ENCODE results near the gene GLRX.
"Not testable (repeated sequence)": the region's sequence is repeated elsewhere in the genome, so short reads cannot be mapped to it uniquely, and the experiment has no call there.

DNA sequence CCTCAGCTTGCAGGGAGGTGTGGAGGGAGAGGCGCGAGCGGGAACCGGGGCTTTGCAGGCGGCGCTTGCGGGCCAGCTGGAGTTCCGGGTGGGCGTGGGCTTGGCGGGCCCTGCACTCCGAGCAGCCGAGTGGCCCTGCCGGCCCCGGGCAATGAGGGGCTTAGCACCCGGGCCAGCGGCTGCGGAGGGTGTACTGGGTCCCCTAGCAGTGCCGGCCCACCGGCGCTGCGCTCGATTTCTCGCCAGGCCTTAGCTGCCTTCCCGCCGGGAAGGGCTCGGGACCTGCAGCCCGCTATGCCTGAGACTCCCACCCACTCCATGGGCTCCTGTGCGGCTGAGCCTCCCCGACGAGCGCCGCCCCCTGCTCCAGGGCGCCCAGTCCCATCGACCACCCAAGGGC is 28.6 kb upstream of the GLRX start:
- TF ChIP-seq, protein P1, sequence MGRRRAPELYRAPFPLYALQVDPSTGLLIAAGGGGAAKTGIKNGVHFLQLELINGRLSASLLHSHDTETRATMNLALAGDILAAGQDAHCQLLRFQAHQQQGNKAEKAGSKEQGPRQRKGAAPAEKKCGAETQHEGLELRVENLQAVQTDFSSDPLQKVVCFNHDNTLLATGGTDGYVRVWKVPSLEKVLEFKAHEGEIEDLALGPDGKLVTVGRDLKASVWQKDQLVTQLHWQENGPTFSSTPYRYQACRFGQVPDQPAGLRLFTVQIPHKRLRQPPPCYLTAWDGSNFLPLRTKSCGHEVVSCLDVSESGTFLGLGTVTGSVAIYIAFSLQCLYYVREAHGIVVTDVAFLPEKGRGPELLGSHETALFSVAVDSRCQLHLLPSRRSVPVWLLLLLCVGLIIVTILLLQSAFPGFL (CRISPR knock-in tag; IDR thresholded peaks at IDR 0.05) = not testable (repeated sequence)
- TF ChIP-seq SP4 (CRISPR knock-in tag; IDR thresholded peaks at IDR 0.05); ZBTB3 (CRISPR knock-in tag; IDR thresholded peaks at IDR 0.05; ENCODE audit: borderline replicate concordance, low read depth); SALL1 (CRISPR knock-in tag; IDR thresholded peaks at IDR 0.05); MXI1 (IDR thresholded peaks at IDR 0.05; ENCODE audit: borderline replicate concordance, low read depth, low read length): not testable (repeated sequence)
- TF ChIP-seq, protein P2, sequence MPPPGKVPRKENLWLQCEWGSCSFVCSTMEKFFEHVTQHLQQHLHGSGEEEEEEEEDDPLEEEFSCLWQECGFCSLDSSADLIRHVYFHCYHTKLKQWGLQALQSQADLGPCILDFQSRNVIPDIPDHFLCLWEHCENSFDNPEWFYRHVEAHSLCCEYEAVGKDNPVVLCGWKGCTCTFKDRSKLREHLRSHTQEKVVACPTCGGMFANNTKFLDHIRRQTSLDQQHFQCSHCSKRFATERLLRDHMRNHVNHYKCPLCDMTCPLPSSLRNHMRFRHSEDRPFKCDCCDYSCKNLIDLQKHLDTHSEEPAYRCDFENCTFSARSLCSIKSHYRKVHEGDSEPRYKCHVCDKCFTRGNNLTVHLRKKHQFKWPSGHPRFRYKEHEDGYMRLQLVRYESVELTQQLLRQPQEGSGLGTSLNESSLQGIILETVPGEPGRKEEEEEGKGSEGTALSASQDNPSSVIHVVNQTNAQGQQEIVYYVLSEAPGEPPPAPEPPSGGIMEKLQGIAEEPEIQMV (CRISPR knock-in tag; IDR thresholded peaks at IDR 0.05; ENCODE audit: low read depth) = not testable (repeated sequence)

Measured in HepG2 (cell line).